ENCODE results near the gene SEMA3G. TPM values are rescaled to one million over a fixed set of nuclear protein-coding genes. Genes with fewer than 3 reads are reported as not detected.

SEMA3G gene
- polyA plus RNA-seq, 2 of the 4 experiments (the other 2 are of a cell fraction): 0.08 to 0.13 TPM

GRCh38 chr3:52470920-52471319, 26.0 kb upstream of the SEMA3G start:
- Histone ChIP-seq H3K27ac (no peak overlapping the region), H3K4me2 (no peak overlapping the region), H3K9me3 (no peaks in the 10 kb centered on the region), H3K4me3 (no peak overlapping the region), H3K4me1 (no peaks in the 10 kb centered on the region)
- ChIA-PET CTCF (interaction anchor here (0.5 to 4.6 kb wide), 14 partner anchors 10 to 603 kb away, joined by 3 to 29 read pairs (median 8); no protein-coding TSS in a partner anchor), POLR2A (no interaction called here)
- WGBS (ENCODE audit: missing lambda C conversion rate): 94% methylated on average over 3 of the region's 4 CpGs
- no peak for DNase-seq (ENCODE audit: low read depth in 1 of 2, low spot score in 1 of 2)
- no peak for ATAC-seq
- FAIRE-seq: no peak
- no peak for TF ChIP-seq HDAC2 (IDR thresholded peaks at IDR 0.05)
- TF ChIP-seq TFCP2L1 (CRISPR knock-in tag; IDR thresholded peaks at IDR 0.05): no peak
- no peak for TF ChIP-seq RARB (CRISPR knock-in tag; IDR thresholded peaks at IDR 0.05)
- no peak for TF ChIP-seq ZSCAN20 (CRISPR knock-in tag; IDR thresholded peaks at IDR 0.05)
- no peak for TF ChIP-seq HOXB5 (CRISPR knock-in tag; IDR thresholded peaks at IDR 0.05)
- no peak for TF ChIP-seq BHLHE40 (IDR thresholded peaks at IDR 0.05; ENCODE audit: low read depth, low read length)
- TF ChIP-seq NR3C1 (IDR thresholded peaks at IDR 0.05): no peak
- no peak for TF ChIP-seq CHD2 (IDR thresholded peaks at IDR 0.05; ENCODE audit: low read length, partially characterized antibody)
- no peak for TF ChIP-seq MAFK (IDR thresholded peaks at IDR 0.05; ENCODE audit: partially characterized antibody)
- TF ChIP-seq EHF (CRISPR knock-in tag; IDR thresholded peaks at IDR 0.05): no peak
- TF ChIP-seq ELK1 (IDR thresholded peaks at IDR 0.05; ENCODE audit: low read depth, low read length): no peak
- TF ChIP-seq SMC3 (IDR thresholded peaks at IDR 0.05): no peak
- TF ChIP-seq, protein P1, sequence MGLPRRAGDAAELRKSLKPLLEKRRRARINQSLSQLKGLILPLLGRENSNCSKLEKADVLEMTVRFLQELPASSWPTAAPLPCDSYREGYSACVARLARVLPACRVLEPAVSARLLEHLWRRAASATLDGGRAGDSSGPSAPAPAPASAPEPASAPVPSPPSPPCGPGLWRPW (IDR thresholded peaks at IDR 0.05): no peak
- no peak for TF ChIP-seq CTCF (IDR thresholded peaks at IDR 0.05)
- TF ChIP-seq, protein P2, sequence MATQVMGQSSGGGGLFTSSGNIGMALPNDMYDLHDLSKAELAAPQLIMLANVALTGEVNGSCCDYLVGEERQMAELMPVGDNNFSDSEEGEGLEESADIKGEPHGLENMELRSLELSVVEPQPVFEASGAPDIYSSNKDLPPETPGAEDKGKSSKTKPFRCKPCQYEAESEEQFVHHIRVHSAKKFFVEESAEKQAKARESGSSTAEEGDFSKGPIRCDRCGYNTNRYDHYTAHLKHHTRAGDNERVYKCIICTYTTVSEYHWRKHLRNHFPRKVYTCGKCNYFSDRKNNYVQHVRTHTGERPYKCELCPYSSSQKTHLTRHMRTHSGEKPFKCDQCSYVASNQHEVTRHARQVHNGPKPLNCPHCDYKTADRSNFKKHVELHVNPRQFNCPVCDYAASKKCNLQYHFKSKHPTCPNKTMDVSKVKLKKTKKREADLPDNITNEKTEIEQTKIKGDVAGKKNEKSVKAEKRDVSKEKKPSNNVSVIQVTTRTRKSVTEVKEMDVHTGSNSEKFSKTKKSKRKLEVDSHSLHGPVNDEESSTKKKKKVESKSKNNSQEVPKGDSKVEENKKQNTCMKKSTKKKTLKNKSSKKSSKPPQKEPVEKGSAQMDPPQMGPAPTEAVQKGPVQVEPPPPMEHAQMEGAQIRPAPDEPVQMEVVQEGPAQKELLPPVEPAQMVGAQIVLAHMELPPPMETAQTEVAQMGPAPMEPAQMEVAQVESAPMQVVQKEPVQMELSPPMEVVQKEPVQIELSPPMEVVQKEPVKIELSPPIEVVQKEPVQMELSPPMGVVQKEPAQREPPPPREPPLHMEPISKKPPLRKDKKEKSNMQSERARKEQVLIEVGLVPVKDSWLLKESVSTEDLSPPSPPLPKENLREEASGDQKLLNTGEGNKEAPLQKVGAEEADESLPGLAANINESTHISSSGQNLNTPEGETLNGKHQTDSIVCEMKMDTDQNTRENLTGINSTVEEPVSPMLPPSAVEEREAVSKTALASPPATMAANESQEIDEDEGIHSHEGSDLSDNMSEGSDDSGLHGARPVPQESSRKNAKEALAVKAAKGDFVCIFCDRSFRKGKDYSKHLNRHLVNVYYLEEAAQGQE (IDR thresholded peaks at IDR 0.05): no peak
- no peak for TF ChIP-seq PHF8 (IDR thresholded peaks at IDR 0.05; ENCODE audit: borderline replicate concordance, low read depth)
- no peak for TF ChIP-seq POLR2A (IDR thresholded peaks at IDR 0.05; ENCODE audit: low read length)

- ATAC-seq: no peak
- CTCF ChIA-PET: interaction anchor here (1.2 kb wide), 1 partner anchor 21 kb away, joined by 3 read pairs; no protein-coding TSS in a partner anchor
- no peak for FAIRE-seq
- H3K27ac ChIP-seq: no peak overlapping the region
- no peaks in the 10 kb centered on the region for H3K4me1 ChIP-seq
- POLR2A ChIA-PET: no interaction called here
- H3K4me2 ChIP-seq: no peak overlapping the region
- TF ChIP-seq ZC3H11A (IDR thresholded peaks at IDR 0.05) (no peak), HOXB5 (CRISPR knock-in tag; IDR thresholded peaks at IDR 0.05) (no peak), CEBPB (IDR thresholded peaks at IDR 0.05) (no peak), BHLHE40 (IDR thresholded peaks at IDR 0.05; ENCODE audit: low read depth, low read length) (no peak), FOXS1 (CRISPR knock-in tag; IDR thresholded peaks at IDR 0.05) (no peak), CTCF (IDR thresholded peaks at IDR 0.05) (no peak), NR3C1 (IDR thresholded peaks at IDR 0.05) (no peak), MAFK (IDR thresholded peaks at IDR 0.05; ENCODE audit: partially characterized antibody) (no peak), HEYL (CRISPR knock-in tag; IDR thresholded peaks at IDR 0.05) (no peak), TFCP2L1 (CRISPR knock-in tag; IDR thresholded peaks at IDR 0.05) (no peak), HDAC2 (IDR thresholded peaks at IDR 0.05) (no peak), SMC3 (IDR thresholded peaks at IDR 0.05) (no peak), FOSB (CRISPR knock-in tag; IDR thresholded peaks at IDR 0.05) (no peak), PHF8 (IDR thresholded peaks at IDR 0.05; ENCODE audit: borderline replicate concordance, low read depth) (no peak), JUN (IDR thresholded peaks at IDR 0.05) (no peak)
- TF ChIP-seq, protein P1 (IDR thresholded peaks at IDR 0.05): no peak
- no peak for DNase-seq (ENCODE audit: low read depth in 1 of 2, low spot score in 1 of 2)
- H3K9me3 ChIP-seq: no peaks in the 10 kb centered on the region
- H3K4me3 ChIP-seq: no peak overlapping the region
- WGBS (ENCODE audit: missing lambda C conversion rate): 97% methylated on average over 5 of the region's 5 CpGs
These were observed 24.1 kb upstream of the SEMA3G start for GRCh38 chr3:52469001-52469400.
